Right lobe of liver (tissue), 6 donors: ENCODE data around the gene CEP55. TPM values are rescaled to one million over a fixed set of nuclear protein-coding genes. Genes with fewer than 3 reads are reported as not detected.
A peak's percentile ranks its signal among the peaks of the same experiment; 100 is the strongest.

ENCODE experiments used
- ATAC-seq, 4 donors: fragments of 200-7000 bp; cut with Tn5 transposase; one replicate each; pipeline ENCODE4 v1.9.1; 2020; ENCODE audit warnings: mild to moderate bottlenecking in 4 of 4, moderate library complexity in 4 of 4
- DNase-seq, 3 donors: peaks; one replicate each; pipeline ENCODE4 v3.0.0-alpha.2; 2020
- H3K27ac ChIP-seq, 3 donors: fragments of 200-600 bp; one replicate each; pipeline ENCODE4 v1.8.0; 2022
- H3K27me3 ChIP-seq, 2 donors: fragments of 200-600 bp; one replicate each; pipeline ENCODE4 v1.8.0; 2022
- H3K36me3 ChIP-seq, 4 donors: fragments of 200-600 bp; sonication (generic) in 1 of 4; one replicate each; pipeline versions ENCODE4 v1.5.1 to v1.8.0; 2017 to 2022; ENCODE audit warnings: control low read depth in 1 of 4
- H3K4me1 ChIP-seq, 4 donors: fragments of 200-600 bp; sonication (generic) in 1 of 4; one replicate each; pipeline versions ENCODE4 v1.5.1 to v1.8.0; 2017 to 2022; ENCODE audit warnings: control low read depth in 1 of 4
- H3K4me3 ChIP-seq, 3 donors: fragments of 200-600 bp; one replicate each; pipeline ENCODE4 v1.8.0; 2022
- H3K9me3 ChIP-seq, 4 donors: fragments of 200-600 bp; sonication (generic) in 1 of 4; one replicate each; pipeline versions ENCODE4 v1.5.1 to v1.8.0; 2017 to 2022; ENCODE audit warnings: control low read depth in 1 of 4
- POLR2A ChIP-seq: fragments of 450-650 bp; IDR thresholded peaks from one replicate; pipeline ENCODE4 v1.6.1; 2017; ENCODE audit warnings: antibody characterized with exemption, mild to moderate bottlenecking
- WGBS: methylation state at CpG from one replicate; pipeline ENCODE4 v1.1.6; 2018; ENCODE audit warnings: low coverage, low lambda C conversion rate; ENCODE audit not compliant: insufficient coverage; ENCODE audit errors: missing lambda C conversion rate; 5-methylcytosine and 5-hydroxymethylcytosine counted together
- intact Hi-C, 2 donors: fragments of 100-400 bp; cut with DNase I; formaldehyde crosslinking; loops; one replicate each; pipeline versions ENCODE4 v1.11.2 to v1.14.1; 2022
- long read RNA-seq: library from polyadenylated mRNA; unstranded; transcript quantifications from one replicate; pipeline ENCODE4 v2.0.0, GENCODE V29; 2019
- total RNA-seq, 6 experiments: library from RNA; depleted of rRNA in 2 of 6; stranded (reverse); fragments of >200 nt in 2 of 6; fragmentation: NEBNext Ultra II Directional in 3 of 6; extraction: Animal tissue kit (Norgen Biotek cat#: 25700) in 3 of 6; gene quantifications; one replicate each; pipeline versions ENCODE4 v1.1.0 to v1.2.4, GENCODE V29; 2016 to 2023
- TF ChIP-seq, protein P1 (sequence below), 4 donors: fragments of 200-600 bp in 3 of 4; fragments of 450-650 bp in 1 of 4; IDR thresholded peaks; one replicate each; pipeline versions ENCODE4 v1.5.1 to v1.8.0; 2016 to 2022; ENCODE audit warnings: antibody characterized with exemption in 4 of 4, mild to moderate bottlenecking in 2 of 4
- donor health status: DM: no; HTN: yes; CAD: no.
- donor health status: DM: no; HTN: no; CAD: no.
- donor health status: DM: no; HTN: no; CAD: no.
- donor health status: DM: no; HTN: yes; CAD: no.
- donor health status: DM: no; HTN: yes; CAD: no.

CEP55 gene
- under 1 TPM in 5 of 6 experiments, not detected in 1; 0.16 to 0.56 (median 0.43) TPM for total RNA-seq
- long read RNA-seq = 0 reads

DNA sequence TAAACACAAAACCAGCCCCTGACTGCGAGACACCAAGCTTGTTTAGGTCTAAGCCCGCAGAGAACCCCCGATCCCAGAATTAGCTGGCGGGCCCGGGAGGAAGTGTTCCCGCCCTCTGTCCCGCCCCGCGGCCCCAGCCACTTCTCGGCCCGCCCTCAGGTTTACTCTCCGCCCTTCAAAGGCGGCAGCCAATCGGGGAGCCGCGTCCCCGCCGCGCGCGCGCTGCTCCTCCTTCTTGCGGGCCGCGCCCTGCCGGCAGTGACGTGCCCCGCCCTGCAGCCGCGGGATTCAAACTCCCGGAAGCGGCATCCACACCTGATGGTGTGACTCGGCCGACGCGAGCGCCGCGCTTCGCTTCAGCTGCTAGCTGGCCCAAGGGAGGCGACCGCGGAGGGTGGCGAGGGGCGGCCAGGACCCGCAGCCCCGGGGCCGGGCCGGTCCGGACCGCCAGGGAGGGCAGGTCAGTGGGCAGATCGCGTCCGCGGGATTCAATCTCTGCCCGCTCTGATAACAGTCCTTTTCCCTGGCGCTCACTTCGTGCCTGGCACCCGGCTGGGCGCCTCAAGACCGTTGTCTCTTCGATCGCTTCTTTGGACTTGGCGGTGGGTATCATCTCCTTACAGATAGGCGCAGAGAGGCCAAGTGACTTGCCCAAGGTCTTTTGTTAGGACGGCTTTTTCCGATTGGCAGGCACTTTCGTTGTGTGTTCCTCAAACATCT, at the start of gene CEP55:
Gene CEP55, plus strand, starts transcription at position 291 of the 720 bp plus-strand sequence. CDS start 3,440 bp downstream, outside the sequence.
- no peaks in the 10 kb centered on the region for H3K9me3 ChIP-seq
- peaks cover 0 to 9% (median 0%) of the 10 kb centered on the region in 4 donors for H3K4me1 ChIP-seq
- intact Hi-C loops = no loop called here
- peak within 1 kb of the TSS; percentile 61 to 65 (median 64) for H3K4me3 ChIP-seq
- no peak within 1 kb of the TSS for H3K27ac ChIP-seq
- DNase-seq = peak; percentile 97
- H3K27me3 ChIP-seq = no peaks in the 10 kb centered on the region
- H3K36me3 ChIP-seq = no peaks in the 10 kb centered on the region
- TF ChIP-seq, protein P1, sequence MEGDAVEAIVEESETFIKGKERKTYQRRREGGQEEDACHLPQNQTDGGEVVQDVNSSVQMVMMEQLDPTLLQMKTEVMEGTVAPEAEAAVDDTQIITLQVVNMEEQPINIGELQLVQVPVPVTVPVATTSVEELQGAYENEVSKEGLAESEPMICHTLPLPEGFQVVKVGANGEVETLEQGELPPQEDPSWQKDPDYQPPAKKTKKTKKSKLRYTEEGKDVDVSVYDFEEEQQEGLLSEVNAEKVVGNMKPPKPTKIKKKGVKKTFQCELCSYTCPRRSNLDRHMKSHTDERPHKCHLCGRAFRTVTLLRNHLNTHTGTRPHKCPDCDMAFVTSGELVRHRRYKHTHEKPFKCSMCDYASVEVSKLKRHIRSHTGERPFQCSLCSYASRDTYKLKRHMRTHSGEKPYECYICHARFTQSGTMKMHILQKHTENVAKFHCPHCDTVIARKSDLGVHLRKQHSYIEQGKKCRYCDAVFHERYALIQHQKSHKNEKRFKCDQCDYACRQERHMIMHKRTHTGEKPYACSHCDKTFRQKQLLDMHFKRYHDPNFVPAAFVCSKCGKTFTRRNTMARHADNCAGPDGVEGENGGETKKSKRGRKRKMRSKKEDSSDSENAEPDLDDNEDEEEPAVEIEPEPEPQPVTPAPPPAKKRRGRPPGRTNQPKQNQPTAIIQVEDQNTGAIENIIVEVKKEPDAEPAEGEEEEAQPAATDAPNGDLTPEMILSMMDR (IDR thresholded peaks at IDR 0.05) = no peak
- no peak for TF ChIP-seq POLR2A
- WGBS = 2% methylated on average over 17 of the region's 68 CpGs
- peak; percentile 100 for ATAC-seq

DNA sequence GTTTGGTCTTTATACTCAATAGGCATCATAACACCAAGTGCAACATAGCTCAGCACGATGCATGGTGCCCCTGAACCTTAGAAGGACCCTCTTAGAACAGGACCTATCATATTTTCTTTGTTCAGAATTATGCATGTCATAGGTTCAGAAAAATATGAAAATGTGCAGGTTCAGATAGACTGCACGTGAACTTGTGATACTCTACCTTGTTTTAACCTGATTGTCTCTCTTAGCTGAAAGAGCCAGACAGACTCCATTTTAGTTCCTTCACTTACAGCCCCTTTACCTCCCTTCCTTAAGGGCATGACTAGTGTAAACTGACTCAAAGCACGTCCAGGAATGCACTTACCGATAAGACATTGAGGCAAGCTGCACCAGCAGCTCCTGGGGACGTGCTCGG, 49.4 kb upstream of the CEP55 start:
- no peaks in the 10 kb centered on the region for H3K36me3 ChIP-seq
- no peak overlapping the region for H3K27ac ChIP-seq
- H3K27me3 ChIP-seq = no peaks in the 10 kb centered on the region
- DNase-seq (no peak), ATAC-seq (no peak)
- H3K4me1 ChIP-seq = peaks cover 0 to 20% (median 6%) of the 10 kb centered on the region in 4 donors
- no peaks in the 10 kb centered on the region for H3K9me3 ChIP-seq
- TF ChIP-seq, protein P1 (IDR thresholded peaks at IDR 0.05) = no peak
- no peak for TF ChIP-seq POLR2A
- H3K4me3 ChIP-seq = no peak overlapping the region
- intact Hi-C loops = no loop called here
- 80% methylated on average over 6 of the region's 6 CpGs for WGBS

DNA sequence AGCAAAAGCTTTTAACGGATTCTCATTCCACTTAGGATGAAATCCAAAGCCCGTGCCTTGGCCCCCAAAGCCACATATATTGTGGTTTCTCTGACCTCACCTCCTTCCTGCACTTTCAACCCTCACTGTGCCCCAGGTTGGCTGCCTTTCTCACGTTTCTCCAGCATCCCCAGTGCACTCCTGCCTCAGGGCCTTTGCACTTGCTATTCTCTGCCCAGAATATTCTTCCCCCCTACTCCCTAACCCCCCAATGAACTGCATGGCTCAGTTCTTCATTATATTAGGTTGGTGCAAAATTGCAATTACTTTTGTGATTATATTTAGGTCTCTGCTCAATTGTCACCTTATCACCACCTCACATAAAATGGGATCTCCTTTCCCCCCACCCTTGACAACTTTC, 48.4 kb upstream of the CEP55 start:
- H3K27me3 ChIP-seq = no peaks in the 10 kb centered on the region
- peaks cover 0 to 18% (median 6%) of the 10 kb centered on the region in 4 donors for H3K4me1 ChIP-seq
- H3K9me3 ChIP-seq = no peaks in the 10 kb centered on the region
- no peak overlapping the region for H3K27ac ChIP-seq
- no peak overlapping the region for H3K4me3 ChIP-seq
- intact Hi-C loops = no loop called here
- TF ChIP-seq, protein P1 (IDR thresholded peaks at IDR 0.05) = no peak
- TF ChIP-seq POLR2A = no peak
- no peak for ATAC-seq
- 56% methylated on average over 3 of the region's 3 CpGs for WGBS
- no peaks in the 10 kb centered on the region for H3K36me3 ChIP-seq
- no peak for DNase-seq

DNA sequence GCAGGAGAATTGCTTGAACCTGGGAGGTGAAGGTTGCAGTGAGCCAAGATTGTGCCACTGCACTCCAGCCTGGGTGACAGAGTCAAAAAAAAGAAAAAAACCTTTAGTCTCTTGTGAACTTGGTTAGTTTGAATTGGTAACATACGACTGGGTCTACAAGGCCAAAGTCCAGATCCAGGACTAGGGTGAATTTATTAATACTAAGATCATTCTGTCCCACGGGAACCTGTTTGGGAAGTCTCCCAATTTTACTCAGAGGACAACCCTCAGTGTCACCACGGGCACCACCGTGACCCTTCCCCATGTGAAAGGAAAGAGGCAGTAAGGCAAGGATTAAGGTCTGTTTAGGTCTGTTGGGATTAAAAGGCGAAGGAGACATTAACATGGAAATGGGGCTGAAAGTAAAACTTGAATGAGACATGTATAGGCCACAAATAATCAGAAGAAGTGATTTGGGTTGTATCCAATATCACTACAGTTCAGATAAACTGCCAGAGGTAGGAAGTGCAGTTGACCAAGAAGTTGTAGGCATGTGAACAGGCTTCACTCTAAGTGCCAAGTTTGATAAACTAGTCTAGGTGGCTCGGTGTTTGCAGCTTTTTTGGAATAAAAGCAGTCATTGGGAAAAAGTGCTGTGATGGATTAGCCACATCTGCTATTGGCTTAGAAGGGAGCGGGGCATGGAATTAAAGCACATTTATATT, 45.0 kb upstream of the CEP55 start:
- peak in 1 of 3 donors; percentile 54 for DNase-seq
- H3K9me3 ChIP-seq = no peaks in the 10 kb centered on the region
- H3K36me3 ChIP-seq = no peaks in the 10 kb centered on the region
- no peak for TF ChIP-seq POLR2A
- TF ChIP-seq, protein P1 (IDR thresholded peaks at IDR 0.05) = no peak
- no peaks in the 10 kb centered on the region for H3K27me3 ChIP-seq
- intact Hi-C loops = no loop called here
- peaks cover 0 to 8% (median 0%) of the 10 kb centered on the region in 4 donors for H3K4me1 ChIP-seq
- peak overlapping the region in 1 of 3 donors; percentile 35 for H3K27ac ChIP-seq
- ATAC-seq = peak; percentile 45 to 97 (median 90)
- no peak overlapping the region for H3K4me3 ChIP-seq
- WGBS = 27% methylated on average over 7 of the region's 7 CpGs
